ENCODE data around the gene RGS7.
"Not testable (repeated sequence)": the region's sequence is repeated elsewhere in the genome, so short reads cannot be mapped to it uniquely, and the experiment has no call there.

Gene RGS7

DNA sequence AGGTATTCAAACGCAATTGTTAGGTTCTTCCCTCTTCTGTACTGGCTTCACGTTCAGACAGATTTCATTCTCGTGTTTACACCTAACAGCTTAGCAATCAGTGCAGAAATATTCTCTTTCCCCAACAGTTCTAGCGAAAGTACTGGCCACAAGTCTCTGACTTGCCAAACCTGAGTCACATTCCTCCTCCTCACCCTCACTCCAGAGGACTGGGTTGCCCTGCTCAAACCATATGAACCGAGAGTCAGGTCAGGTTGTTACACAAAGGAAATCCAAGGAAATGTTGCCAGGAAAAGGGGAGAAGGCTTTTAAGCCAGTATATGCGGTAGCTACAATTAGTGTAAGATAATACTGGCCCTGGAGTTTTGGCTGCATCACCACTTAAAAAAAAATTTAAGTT, 282.5 kb downstream of the RGS7 start:
- DNase-seq, result no peak

DNA sequence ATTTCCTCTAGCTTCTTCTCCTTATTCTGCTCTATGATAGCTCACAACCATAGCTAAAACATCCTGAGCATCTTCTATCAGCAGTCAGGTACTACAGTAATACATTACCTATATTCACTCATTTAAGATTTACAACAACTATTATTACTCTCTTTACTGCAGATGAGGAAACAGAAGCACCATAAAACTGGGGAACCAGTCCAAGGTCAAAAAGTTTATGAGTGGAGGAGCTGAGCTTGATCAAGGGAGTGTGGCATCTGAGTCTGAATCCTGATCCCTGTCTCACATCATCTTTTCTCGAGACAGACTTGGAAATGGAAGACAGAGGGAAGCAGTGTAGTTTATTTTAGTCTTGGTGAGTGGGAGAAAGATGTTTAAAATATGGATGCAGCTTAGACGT, 288.6 kb downstream of the RGS7 start:
- no peak for DNase-seq

DNA sequence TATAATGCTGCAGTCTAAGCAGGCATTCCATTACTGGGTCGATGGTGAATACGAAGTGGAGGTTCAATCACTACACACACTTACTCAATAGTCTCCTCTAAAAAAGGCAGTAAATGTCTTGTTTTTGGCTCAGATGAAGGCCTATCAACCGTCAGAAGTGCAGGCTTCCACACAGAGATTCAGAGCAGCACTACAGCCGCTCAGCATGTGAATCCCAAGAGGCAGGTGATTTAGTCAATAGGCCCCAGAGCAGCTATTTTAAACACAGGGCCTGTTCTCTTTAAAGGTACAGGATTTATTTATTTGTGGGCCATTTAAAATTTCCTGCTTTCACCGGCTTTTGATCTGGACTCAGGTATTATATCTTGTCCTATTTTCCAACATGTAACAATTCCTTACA, 293.7 kb downstream of the RGS7 start:
- no peak for DNase-seq

DNA sequence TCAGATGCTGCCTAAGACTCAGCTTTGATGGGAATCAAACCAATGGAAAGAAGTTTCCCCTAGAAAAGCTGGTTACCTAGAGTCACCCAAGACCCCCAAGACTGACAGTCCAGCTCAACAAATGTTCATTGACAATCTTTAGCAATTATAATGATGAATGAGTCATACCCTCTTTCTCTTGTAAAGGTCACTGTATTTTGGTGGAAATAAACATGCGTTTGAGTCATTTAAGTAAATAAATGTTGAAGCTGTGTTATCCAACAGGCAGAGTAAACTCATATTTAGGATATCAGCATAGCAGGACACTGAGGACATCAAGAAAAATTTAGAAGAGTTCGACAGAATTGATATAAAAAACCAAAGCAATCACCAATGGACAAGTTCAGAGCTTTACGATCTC, 295.9 kb downstream of the RGS7 start:
- no peak for DNase-seq

DNA sequence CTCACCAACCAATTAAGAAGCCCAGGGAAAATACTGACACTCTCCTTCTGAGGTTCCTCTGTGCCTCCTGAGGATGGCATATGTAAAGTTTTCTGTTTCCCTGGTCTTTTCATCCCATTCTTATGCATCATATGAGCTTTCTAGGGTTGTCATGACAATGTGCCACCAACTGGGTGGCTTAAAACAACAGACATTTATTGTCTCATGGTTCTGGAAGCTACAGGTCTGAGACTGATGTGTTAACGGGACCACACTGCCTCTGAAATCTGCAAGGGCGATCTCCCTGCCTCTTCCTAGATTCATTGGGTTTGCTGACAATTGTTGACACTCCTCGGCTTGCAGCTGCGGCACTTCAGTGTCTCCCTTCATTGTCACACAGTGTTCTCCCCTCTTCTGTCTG, 308.4 kb downstream of the RGS7 start:
- no peak for DNase-seq

DNA sequence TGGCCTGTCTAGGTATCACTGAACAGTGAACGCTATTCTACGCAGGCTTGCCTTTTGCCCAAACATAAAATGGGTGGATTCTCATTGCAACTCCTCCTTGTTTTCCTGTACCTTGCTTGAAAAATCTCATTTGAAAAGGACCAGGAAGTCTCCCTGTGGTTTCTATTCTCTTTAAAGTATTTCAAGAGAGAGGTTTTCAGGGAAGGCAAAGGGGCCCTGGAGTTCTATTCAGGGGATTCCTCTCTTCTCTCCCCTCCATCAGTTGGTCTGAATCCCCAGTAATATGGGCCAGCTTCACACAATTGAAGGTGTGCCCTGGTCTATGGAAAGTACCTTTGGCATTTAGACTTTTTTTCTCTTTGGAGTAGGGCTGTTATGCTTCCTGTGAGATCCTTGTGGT, 311.3 kb downstream of the RGS7 start:
- no peak for DNase-seq

DNA sequence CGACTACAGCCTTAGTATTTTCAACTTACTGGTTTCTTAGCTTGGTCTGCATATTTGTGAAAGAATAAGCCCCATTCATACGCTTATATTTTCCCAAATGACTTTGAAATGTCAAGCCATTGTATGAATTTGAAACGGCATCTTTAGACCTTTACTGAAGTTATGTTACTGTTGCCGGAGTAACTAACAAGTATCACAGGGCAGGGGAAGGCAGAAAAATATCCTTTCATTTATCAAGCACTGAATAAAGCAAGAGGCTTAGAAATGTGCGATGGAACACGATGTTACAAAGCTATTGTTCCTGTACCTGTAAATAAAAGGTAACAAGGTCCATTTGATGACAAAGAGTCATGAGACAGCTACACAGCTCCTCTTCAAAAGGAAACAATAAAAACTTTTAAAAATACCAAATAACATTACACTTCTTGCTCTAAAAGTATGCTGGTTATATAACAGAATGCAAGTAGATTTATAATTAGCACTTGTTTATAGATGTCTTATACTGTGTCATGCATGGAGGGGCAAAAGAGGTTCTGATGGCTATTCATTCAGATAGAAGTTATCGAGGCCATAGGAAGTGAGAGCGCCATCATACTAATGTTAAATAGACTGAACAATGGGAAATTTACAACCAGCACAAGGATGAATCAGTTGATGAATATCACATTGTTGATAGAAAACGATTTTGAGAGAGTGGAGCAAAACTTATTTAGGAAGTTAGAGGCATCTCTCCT, 322.6 kb downstream of the RGS7 start:
- DNase-seq, result peak; percentile 10

DNA sequence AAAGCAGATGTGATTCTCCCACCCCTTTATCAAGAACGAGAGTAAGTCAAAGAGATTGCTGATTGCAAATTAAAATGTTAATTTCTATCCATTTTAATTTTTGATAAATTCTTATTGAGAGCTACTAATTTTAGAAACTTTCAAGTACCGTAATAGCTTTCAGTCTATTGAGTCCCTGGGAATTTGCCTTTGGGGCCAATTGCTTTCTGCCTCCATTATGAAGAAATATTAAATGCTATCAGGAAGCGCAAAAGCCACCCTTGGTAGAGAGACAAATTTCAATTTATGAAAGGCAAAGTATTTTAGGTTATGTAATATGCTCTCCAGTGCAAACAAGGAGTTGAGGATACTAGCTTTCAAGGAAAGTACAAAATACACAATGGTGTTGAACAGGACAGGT, 332.2 kb downstream of the RGS7 start:
- DNase-seq, result no peak

DNA sequence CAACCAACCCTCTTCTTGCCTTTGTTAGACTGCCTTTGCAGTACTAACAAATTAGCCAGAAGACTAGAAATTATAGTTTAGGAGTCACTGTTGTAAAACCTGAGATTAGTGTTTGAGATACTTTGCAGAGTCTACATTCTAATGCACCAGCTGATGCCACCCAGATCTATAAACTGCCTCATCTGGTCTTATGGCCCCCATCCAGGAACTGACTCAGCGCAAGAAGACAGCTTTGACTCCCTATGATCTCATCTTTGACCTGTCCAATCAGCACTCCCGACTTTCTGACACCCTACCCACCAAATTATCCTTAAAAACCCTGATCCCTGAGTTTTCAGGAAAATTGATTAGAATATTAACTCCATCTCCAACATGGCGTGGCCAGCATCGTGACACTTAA, 334.6 kb downstream of the RGS7 start:
- no peak for DNase-seq

DNA sequence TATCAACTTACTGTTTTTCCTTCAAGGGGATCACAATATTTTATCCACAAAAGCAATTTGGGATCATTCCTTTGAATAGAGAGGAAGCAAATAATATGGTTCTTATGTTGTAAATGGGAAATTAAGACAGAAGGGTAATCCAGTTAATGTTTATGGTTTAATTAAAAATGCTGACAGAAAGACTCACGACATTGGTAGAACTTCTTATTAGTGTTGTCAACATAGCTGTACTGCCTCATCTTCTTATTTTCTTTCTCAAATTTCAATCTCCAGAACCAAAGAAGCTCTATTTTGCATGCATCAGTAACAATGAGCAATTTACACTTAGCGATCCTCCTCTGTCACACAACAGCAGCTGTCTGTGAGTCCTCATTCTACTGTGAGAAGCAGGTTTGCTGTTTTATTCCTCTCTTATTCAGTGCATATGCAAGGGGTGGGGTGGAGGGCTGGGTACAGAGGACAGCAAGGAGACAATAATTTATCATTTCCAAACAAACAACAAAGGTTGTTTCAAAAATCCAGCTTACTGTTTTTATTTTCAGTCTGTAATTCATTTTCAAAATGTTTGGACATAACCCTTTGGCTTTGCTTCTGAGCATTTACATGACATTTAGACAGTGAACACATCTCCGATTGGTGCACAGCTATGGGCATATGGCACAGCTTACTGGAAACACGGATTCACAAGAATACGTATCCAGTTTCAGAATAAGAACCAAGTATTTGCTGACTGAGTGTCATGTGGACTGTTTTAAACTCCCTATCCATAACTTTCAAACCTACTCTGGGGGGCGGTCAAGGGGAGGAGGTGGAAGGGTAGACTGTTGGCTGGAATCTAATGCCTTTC, 335.9 kb downstream of the RGS7 start:
- no peak for DNase-seq

DNA sequence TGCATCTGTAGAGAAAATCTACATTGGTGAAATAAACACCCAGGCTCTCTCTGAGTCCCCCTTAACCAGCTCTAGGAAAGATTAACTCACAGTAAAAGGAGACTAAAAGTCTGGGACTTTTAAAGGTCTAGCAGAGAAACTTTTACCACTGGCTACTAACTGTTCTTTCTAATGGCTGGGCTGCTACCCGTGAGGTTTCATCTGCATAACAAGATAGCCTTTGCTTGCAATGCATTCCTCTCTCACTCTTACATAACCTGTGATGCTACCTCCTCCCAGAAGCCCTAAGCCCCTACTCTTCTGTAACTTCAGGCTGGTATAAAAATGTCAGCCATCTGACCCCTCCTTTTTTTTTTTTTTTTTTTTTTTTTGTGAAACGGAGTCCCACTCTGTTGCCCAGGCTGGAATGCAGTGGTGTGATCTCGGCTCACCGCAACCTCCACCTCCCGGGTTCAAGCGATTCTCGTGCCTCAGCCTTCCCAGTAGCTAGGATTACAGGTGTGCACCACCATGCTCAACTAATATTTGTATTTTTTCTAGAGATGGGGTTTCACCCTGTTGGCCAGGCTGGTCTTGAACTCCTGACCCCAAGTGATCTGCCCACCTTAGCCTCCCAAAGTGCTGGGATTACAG, 344.2 kb downstream of the RGS7 start:
- DNase-seq, result no peak

DNA sequence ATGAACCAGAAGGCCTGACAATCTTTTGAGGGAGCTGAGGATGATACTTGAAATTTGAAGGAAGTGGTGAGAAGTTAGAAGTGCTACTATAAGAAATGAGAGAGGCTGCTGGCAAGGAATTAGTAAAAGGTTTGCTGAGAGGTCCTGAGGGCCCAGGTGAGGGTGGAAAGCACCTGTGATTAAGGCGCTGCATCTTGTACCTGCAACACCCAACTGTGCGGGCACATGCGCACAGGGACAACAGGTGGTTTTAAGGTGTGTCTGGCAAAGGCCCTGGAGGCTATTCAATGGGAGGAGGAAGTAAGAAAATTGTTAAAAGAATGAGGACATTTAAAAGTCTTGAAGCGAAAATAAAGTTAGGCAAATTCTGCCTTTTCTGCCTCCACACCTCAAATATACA, 349.3 kb downstream of the RGS7 start:
- DNase-seq, result no peak

DNA sequence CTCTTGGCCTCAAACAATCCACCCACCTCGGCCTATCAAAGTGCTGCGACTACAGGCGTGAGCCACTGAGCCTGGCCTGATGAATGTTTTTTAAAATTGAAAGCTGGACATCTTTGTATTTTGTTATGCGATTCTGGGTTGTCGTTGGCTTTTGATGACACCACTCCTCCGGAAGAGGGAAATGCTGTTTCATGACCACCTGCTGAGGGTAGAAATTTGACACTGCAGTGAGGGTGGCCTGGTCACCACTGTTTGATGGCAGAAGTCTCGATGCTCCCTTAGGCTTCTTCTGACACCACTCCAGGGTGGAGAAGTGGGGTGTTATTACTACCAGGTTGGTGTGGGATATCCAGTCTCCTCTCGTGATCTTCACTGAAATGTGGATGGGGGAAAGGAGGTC, 357.2 kb downstream of the RGS7 start:
- DNase-seq, result no peak

DNA sequence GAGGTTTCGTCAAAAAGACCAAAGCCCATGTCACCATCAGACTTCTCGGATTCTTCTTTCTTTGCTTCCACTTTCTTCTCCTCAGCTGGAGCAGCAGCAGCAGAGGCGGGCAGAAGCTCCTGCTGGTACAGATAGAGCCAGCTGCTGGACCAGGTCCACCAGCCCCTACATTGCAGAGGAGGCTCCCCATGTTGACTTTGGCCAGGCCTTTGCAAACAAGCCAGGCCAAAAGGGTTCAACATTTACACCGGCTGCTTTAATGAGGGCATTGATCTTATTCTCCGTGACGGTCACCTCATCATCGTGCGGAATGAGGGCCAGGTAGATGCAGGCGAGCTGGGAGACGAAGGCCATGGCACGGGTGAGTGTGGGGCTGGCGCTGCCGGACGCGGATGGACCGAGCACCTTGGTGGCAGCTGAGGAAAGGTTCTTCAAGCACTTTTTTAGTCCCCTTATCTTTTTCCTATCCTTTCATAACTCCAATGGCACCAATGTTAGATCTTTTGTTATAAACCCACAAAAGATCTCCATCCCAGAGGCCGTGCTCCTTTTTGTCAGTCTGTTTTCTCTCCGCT, 358.5 kb downstream of the RGS7 start:
- no peak for DNase-seq

DNA sequence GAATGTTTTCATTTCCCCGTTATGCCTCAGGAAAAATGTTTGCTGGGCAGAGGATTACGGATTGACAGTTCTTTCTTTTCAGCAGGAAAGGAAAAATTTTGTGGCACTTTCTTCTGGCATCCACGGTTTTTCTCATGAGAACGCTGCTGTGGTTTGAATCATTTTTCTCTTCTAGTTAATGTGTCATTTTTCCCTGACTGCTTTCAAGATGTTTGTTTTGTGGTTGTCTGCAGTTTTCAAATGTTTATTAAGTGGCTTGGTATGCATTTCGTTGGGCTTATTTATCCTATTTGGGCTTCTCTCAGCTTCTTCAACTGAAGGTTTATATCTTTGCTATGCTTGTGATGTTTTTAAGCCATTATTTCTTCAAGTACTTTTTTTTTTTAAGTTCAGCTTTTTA, 359.0 kb downstream of the RGS7 start:
- DNase-seq, result no peak

DNA sequence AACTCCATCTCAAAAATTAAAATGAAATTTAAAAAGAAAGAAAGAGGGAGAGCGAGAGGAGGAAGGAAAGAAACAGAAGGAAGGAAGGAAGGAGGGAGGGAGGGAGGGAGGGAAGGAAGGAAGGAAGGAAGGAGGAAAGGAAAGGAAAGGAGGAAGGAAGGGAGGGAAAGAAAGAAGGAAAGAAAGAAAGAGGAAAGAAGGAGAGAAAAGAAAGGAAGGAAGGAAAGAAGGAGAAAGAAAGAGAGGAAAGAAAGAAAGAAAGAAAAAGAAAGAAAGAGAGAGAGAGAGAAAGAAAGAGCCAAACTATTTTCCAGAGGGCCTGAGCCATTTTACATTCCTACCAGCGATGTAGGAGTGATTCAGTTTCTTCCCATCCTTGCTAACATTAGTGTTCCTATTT, 364.0 kb downstream of the RGS7 start:
- no peak for DNase-seq

DNA sequence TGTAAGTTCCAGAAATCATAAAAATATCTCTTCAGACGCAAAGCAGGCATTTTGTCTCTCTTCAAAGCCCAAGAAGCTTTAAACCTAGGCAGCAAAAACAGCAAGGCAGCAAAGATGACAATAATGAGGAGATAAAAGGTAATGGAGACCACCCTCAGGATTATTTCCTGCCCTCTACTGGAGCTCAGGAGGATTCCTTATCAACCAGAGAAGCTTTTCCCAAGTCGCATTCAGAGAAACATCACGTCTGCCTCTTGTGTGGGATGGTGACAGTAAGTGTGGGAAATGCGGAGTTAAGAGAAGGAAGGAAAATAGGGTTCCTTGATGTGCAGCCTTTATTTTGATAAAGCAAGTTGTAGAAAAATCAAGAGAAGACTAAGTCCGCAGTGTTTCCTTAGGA, 365.8 kb downstream of the RGS7 start:
- no peak for DNase-seq

DNA sequence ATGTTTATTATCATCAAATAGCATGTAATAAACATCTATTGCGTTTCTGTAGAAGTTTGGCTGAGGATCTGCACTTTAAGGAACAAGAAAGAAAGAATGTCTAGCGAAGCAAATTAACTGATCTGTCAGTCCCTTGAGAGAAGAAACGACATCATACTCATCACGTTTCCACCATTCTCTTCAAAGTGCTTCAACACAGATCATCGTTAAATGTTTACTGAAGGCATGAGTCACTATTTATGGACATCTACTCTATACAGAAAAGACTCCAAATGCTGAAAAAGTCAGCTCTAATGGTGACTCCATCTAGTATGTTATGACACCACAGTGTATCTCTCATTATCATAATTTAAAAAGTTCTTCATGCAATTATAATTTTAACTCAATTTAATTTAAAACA, 369.1 kb downstream of the RGS7 start:
- no peak for DNase-seq

DNA sequence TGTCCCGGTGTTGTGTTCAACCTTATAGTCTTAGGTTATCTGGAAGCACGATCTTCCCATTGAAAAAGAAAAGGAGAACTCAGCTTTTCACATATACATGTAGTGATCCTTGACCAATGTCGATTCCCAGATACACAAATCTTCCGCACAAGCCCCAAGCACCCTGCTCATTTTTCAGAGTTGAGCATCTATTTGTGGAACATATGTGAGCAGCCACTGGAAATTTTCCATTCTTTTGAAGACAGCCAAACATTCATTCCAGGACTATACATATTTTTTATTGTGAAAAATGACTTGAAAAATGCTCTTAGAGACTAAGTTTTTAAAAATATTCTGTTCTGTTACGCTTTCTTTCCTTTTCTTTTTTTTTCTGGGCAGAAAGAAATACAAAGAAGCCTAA, 371.9 kb downstream of the RGS7 start:
- no peak for DNase-seq

DNA sequence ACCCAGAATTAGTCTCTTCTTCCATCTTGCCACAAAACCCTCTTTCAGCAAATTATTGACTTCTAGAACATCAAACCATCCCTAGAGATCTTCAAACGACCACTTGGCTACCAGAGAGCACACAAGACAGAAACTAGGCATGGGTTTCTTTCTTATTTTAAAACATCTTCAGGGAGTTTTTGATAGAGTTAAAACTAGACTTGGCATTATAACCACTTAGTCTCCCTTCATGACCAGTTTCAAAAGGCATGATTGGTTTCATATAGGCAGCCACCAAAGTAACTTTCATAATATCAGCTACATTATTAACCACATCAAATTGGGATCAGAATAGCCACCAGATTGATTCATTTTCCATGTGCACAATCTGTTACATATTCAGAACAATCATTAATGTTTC, 376.7 kb downstream of the RGS7 start:
- no peak for DNase-seq

DNA sequence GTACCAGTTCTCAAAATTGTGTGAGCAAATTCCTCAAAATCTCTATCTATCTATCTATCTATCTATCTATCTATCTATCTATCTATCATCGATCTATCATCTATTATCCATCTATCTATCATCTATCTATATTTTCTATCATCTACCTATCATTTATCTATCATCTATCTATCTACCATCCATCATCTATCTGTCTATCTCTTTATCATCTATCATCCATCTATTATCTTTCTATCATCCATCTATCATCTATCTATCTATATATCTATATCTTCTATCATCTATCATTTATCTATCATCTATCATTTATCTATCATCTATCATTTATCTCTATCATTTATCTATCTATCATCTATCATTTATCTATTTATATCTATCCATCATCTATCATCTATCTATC, 380.3 kb downstream of the RGS7 start:
- no peak for DNase-seq

DNA sequence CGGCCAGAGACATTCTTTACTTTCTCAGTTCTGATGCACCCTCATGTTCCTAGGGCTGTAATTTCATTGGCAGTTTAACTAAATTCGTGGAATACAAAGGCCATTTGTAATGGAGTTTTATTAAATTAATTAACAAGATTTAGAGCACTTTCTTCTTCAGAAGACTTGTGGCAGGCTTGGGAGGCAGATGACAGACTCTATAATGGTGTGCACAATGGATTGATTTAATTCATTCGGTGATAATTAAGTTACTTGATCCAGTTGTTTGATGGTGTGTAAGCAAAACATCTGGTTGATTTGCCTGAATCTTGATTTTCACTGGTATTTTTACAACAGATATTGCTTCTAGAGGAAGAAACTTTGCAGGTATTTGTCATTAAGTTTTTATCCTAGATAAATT, 383.1 kb downstream of the RGS7 start:
- no peak for DNase-seq

DNA sequence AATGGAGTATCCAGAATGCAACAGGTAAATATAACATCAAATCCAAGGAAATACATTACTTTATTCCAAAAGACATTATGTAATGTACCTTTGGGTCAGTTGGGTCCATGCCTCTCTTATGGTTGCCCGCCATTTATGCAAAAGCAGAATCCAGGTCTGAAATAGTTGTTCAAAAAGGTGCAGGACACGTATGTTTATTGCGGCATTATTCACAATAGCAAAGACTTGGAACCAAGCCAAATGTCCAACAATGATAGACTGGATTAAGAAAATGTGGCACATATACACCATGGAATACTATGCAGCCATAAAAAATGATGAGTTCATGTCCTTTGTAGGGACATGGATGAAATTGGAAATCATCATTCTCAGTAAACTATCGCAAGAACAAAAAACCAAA, 384.9 kb downstream of the RGS7 start:
- not testable (repeated sequence) for DNase-seq

DNA sequence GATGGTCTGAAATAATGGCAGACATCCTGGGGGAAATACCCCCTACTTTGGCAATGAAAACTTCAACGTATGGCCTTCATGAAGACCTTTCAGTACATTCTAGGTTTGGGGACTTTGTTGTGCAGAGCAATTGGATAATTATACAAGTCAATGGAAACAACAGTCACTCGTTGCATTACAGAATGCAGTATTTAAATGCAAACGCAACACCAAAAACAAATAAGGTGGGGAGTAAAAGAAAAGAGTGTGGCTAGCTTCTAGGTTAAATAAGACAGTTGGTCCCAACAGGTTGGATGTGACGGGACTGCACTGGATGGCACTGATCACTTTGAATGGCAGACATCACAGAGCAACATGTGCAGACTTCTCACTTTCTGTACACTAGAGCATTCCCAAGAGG, 386.8 kb downstream of the RGS7 start:
- DNase-seq, result no peak
